HepG2 (cell line): ENCODE data around the gene TCF12.

Experiments
- EHMT2 ChIP-seq: fragments of 200-600 bp; sonication (generic); IDR thresholded peaks from 2 replicates; pipeline ENCODE4 v1.7.0; 2017; ENCODE audit warnings: antibody characterized with exemption, low read depth, low read length, borderline replicate concordance
- GABPA ChIP-seq, 2 experiments: IDR thresholded peaks; 2 replicates each; pipeline ENCODE4 v1.6.1; 2011 to 2016; ENCODE audit warnings: low read depth in 2 of 2, low read length in 1 of 2, missing biosample characterization in 1 of 2, missing genetic modification characterization in 1 of 2
- HOXA9 ChIP-seq: sonication (generic); formaldehyde crosslinking; IDR thresholded peaks from 2 replicates; pipeline ENCODE4 v1.8.1; 2022; ENCODE audit warnings: missing genetic modification reagents, mild to moderate bottlenecking, moderate library complexity, borderline replicate concordance
- MYC ChIP-seq: sonication (generic); formaldehyde crosslinking; IDR thresholded peaks from 2 replicates; pipeline ENCODE4 v1.9.0; 2021; ENCODE audit warnings: missing genetic modification reagents, borderline replicate concordance
- POLR2A ChIP-seq, 2 experiments: IDR thresholded peaks; 2 replicates each; pipeline ENCODE4 v1.6.1; 2011; ENCODE audit warnings: low read depth in 2 of 2, low read length in 2 of 2, mild to moderate bottlenecking in 1 of 2, moderate library complexity in 1 of 2; ENCODE audit not compliant: insufficient read depth in 1 of 2
- RAD21 ChIP-seq: fragments of 450-650 bp; formaldehyde crosslinking; IDR thresholded peaks from 2 replicates; pipeline ENCODE4 v1.5.0; 2020; ENCODE audit warnings: mild to moderate bottlenecking
- ZBTB7A ChIP-seq: sonication (generic); formaldehyde crosslinking; IDR thresholded peaks from 2 replicates; pipeline ENCODE4 v1.8.0; 2022; ENCODE audit warnings: mild to moderate bottlenecking, missing genetic modification reagents
- ZNF12 ChIP-seq: sonication (generic); formaldehyde crosslinking; IDR thresholded peaks from 2 replicates; pipeline ENCODE4 v1.5.0; 2020; ENCODE audit warnings: missing genetic modification reagents
- ZNF274 ChIP-seq: sonication (generic); formaldehyde crosslinking; IDR thresholded peaks from 2 replicates; pipeline ENCODE4 v1.5.1; 2020; ENCODE audit warnings: mild to moderate bottlenecking, missing genetic modification reagents
- TF ChIP-seq, protein P1 (sequence below): IDR thresholded peaks from 2 replicates; pipeline ENCODE4 v1.6.1; 2016; ENCODE audit warnings: missing compliant biosample characterization, missing genetic modification reagents, borderline replicate concordance
- TF ChIP-seq, protein P2 (sequence below): sonication (generic); formaldehyde crosslinking; IDR thresholded peaks from 2 replicates; pipeline ENCODE4 v1.5.0; 2020; ENCODE audit warnings: mild to moderate bottlenecking, missing genetic modification reagents, moderate library complexity
- TF ChIP-seq, protein P3 (sequence below), 2 experiments: sonication (generic) in 1 of 2; formaldehyde crosslinking in 1 of 2; IDR thresholded peaks; 2 replicates each; pipeline versions ENCODE4 v1.4.0 to v1.6.1; 2018 to 2020; ENCODE audit warnings: missing genetic modification reagents in 2 of 2, borderline replicate concordance in 1 of 2, low read depth in 1 of 2, mild to moderate bottlenecking in 1 of 2, missing biosample characterization in 1 of 2

DNA sequence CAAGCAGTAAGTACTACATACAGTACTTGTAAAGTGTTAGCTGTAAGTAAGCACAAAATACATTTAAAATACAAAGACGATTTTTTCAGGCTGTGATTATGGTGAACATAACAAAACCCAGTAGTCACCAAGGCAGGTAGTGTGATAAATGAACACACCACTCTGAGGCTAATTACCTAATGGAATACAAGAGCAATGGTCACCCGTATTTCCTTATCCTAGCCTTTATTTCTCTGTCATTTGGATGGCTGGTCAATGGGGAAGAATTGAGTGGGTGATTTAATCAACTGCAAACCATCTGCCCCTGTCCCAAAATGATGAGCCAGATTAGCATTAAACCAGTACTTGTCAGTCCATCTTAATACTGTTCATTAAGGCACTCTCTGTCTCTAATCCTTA lies 368.7 kb downstream of the TCF12 start:
- TF ChIP-seq RAD21 (CRISPR knock-in tag) (no peak), ZNF12 (CRISPR knock-in tag) (no peak), POLR2A (IDR thresholded peaks at IDR 0.05; ENCODE audit: insufficient read depth in 1 of 2, low read depth in 2 of 2, low read length in 2 of 2) (no peak), HOXA9 (no peak), ZNF274 (CRISPR knock-in tag) (no peak), EHMT2 (no peak), MYC (CRISPR knock-in tag) (no peak), ZBTB7A (no peak), GABPA (IDR thresholded peaks at IDR 0.05; ENCODE audit: low read depth, low read length) (no peak), GABPA (CRISPR knock-in tag; IDR thresholded peaks at IDR 0.05; ENCODE audit: low read depth) (no peak)
- TF ChIP-seq, protein P1, sequence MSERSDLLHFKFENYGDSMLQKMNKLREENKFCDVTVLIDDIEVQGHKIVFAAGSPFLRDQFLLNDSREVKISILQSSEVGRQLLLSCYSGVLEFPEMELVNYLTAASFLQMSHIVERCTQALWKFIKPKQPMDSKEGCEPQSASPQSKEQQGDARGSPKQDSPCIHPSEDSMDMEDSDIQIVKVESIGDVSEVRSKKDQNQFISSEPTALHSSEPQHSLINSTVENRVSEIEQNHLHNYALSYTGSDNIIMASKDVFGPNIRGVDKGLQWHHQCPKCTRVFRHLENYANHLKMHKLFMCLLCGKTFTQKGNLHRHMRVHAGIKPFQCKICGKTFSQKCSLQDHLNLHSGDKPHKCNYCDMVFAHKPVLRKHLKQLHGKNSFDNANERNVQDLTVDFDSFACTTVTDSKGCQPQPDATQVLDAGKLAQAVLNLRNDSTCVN = no peak
- TF ChIP-seq, protein P2, sequence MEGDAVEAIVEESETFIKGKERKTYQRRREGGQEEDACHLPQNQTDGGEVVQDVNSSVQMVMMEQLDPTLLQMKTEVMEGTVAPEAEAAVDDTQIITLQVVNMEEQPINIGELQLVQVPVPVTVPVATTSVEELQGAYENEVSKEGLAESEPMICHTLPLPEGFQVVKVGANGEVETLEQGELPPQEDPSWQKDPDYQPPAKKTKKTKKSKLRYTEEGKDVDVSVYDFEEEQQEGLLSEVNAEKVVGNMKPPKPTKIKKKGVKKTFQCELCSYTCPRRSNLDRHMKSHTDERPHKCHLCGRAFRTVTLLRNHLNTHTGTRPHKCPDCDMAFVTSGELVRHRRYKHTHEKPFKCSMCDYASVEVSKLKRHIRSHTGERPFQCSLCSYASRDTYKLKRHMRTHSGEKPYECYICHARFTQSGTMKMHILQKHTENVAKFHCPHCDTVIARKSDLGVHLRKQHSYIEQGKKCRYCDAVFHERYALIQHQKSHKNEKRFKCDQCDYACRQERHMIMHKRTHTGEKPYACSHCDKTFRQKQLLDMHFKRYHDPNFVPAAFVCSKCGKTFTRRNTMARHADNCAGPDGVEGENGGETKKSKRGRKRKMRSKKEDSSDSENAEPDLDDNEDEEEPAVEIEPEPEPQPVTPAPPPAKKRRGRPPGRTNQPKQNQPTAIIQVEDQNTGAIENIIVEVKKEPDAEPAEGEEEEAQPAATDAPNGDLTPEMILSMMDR (CRISPR knock-in tag) = no peak
- TF ChIP-seq, protein P3, sequence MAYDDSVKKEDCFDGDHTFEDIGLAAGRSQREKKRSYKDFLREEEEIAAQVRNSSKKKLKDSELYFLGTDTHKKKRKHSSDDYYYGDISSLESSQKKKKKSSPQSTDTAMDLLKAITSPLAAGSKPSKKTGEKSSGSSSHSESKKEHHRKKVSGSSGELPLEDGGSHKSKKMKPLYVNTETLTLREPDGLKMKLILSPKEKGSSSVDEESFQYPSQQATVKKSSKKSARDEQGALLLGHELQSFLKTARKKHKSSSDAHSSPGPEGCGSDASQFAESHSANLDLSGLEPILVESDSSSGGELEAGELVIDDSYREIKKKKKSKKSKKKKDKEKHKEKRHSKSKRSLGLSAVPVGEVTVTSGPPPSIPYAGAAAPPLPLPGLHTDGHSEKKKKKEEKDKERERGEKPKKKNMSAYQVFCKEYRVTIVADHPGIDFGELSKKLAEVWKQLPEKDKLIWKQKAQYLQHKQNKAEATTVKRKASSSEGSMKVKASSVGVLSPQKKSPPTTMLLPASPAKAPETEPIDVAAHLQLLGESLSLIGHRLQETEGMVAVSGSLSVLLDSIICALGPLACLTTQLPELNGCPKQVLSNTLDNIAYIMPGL (CRISPR knock-in tag; IDR thresholded peaks at IDR 0.05; ENCODE audit: borderline replicate concordance in 1 of 2, low read depth in 1 of 2) = no peak
